Skeletal muscle tissue (tissue), 4 donors: ENCODE data around the gene BIRC7. TPM values are rescaled to one million over a fixed set of nuclear protein-coding genes. Genes with fewer than 3 reads are reported as not detected.

Source experiments
- H3K27ac ChIP-seq: one replicate; pipeline ENCODE4 v1.7.0; 2013; ENCODE audit warnings: mild to moderate bottlenecking, low read depth, low read length, inconsistent platforms
- H3K27me3 ChIP-seq, 3 donors: one replicate each; pipeline ENCODE4 v1.7.0; 2013; ENCODE audit warnings: low read length in 3 of 3; ENCODE audit not compliant: control insufficient read depth in 3 of 3, insufficient read depth in 3 of 3
- H3K36me3 ChIP-seq, 3 donors: one replicate each; pipeline ENCODE4 v1.7.0; 2013; ENCODE audit warnings: low read length in 3 of 3; ENCODE audit not compliant: control insufficient read depth in 3 of 3, insufficient read depth in 3 of 3
- H3K4me1 ChIP-seq, 3 donors: one replicate each; pipeline ENCODE4 v1.7.0; 2013; ENCODE audit warnings: low read length in 3 of 3, mild to moderate bottlenecking in 3 of 3; ENCODE audit not compliant: control insufficient read depth in 3 of 3, insufficient read depth in 3 of 3
- H3K4me3 ChIP-seq, 3 donors: one replicate each; pipeline ENCODE4 v1.7.0; 2013; ENCODE audit warnings: low read length in 3 of 3
- H3K9ac ChIP-seq, 3 donors: one replicate each; pipeline ENCODE4 v1.7.0; 2013; ENCODE audit warnings: low read length in 3 of 3, mild to moderate bottlenecking in 3 of 3, moderate library complexity in 2 of 3, low read depth in 1 of 3
- H3K9me3 ChIP-seq, 3 donors: one replicate each; pipeline ENCODE4 v1.7.0; 2013; ENCODE audit warnings: low read length in 3 of 3; ENCODE audit not compliant: control insufficient read depth in 3 of 3
- total RNA-seq: library from RNA; depleted of rRNA; stranded (reverse); fragments of >200 nt; gene quantifications from one replicate; pipeline ENCODE4 v1.2.3, GENCODE V29; 2014
- donor health status: Osteomylitis.

Gene BIRC7
- total RNA-seq, 1 donor from 2014 or later = not detected

GRCh38 chr20:63269724-63270123 is 34.0 kb downstream of the BIRC7 start:
- H3K36me3 ChIP-seq = no peaks in the 10 kb centered on the region
- H3K9ac ChIP-seq = no peak overlapping the region
- no peak overlapping the region for H3K27ac ChIP-seq
- no peak overlapping the region for H3K4me3 ChIP-seq
- H3K4me1 ChIP-seq = peaks cover 21 to 50% (median 23%) of the 10 kb centered on the region in 3 donors
- no peaks in the 10 kb centered on the region for H3K9me3 ChIP-seq
- peaks cover 37 to 50% (median 44%) of the 10 kb centered on the region in 3 donors for H3K27me3 ChIP-seq

DNA sequence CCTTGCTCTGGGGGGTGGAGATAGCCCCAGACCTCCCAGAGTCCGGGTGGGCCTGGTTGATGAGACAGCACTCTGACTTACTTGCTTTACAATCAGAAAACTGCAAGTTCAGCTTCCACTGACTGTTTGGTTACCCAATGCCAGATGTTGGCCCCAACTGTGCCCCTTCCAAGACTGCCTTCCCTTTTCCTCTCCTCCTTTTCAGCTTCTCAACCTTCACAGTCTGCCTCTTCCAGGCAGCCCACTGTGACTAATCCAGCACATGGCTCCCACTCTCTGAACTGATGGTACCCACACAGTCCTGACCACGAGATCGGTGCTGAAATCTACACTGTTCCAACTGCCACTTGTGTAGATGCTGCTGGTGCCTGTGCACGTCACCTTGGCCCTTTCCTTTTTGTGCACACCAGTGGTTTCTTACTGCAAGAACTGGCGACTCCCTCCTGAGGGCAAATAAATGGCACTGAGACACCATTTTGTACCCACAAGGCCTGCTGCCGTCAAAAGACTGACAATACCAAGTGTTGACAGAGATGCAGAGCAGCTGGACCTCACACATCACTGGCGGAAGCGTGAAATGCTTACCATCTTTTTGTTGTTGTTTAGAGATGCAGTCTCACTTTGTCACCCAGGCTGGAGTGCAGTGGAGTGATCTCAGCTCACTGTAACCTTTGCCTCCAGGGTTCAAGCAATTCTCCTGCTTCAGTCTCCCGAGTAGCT is 35.1 kb downstream of the BIRC7 start:
- Histone ChIP-seq H3K4me1 (peaks cover 22 to 50% (median 27%) of the 10 kb centered on the region in 3 donors), H3K9ac (no peak overlapping the region), H3K36me3 (peaks cover 0 to 2% (median 0%) of the 10 kb centered on the region in 3 donors), H3K27ac (no peak overlapping the region), H3K27me3 (peaks cover 29 to 41% (median 35%) of the 10 kb centered on the region in 3 donors), H3K9me3 (no peaks in the 10 kb centered on the region), H3K4me3 (no peak overlapping the region)

DNA sequence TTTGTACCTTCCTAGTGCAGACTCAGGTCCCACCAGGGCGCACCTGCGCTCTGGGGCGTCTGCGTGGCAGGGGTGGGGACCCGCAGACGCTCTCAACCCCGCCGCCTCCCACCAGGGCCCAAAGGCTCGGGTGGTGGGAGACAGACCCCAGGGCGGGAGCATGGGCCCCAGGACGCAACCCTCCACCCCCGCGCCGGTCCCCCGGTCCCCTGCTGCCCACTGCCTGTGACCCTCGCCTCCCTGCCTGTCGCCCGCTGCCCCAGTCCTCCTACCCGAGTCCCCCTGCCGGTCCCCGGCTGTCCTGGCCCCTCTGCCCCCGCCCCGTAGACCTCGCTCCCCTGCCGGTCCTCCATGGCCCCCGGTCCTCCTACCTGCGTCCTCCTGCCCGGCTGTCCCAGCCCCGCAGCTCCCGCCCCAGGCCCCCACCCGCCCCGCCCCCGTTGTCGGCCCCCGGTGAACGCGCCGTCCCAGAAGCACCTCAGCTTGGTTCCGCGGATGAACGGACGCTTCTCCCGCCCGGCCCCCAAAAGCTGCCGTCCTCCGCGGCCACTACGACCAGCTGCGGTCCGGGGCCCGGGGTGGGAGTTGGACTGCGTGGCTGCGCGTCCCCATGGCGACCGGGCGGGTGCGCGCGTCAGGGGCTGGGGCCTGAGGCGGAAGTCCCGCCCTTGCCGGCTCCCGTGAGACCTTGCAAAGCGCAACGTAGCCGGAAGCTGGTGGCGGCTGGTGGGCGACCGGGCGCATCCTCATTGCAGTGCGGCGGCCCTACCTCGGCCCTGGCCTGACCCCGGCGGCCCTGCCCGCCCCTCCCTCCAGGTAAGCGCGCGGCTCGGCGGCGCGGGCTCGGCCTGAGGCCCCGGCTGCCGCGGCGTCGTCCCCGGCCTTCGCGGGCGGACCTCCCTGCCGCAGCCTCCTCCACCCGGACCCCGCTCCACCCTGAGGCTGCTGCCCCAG is 36.7 kb downstream of the BIRC7 start, which contains the start of gene ARFGAP1:
TSS of gene ARFGAP1 (plus strand) at position 709 of the 954 bp plus-strand sequence. CDS start 2,768 bp downstream, outside the sequence.
- peaks cover 7 to 18% (median 16%) of the 10 kb centered on the region in 3 donors for H3K36me3 ChIP-seq
- H3K27me3 ChIP-seq = peaks cover 23 to 28% (median 28%) of the 10 kb centered on the region in 3 donors
- peak within 1 kb of the TSS; percentile 83 to 86 (median 85) for H3K9ac ChIP-seq
- peak within 1 kb of the TSS; percentile 85 to 88 (median 86) for H3K4me3 ChIP-seq
- H3K27ac ChIP-seq = no peak within 1 kb of the TSS
- H3K9me3 ChIP-seq = no peaks in the 10 kb centered on the region
- peaks cover 16 to 38% (median 22%) of the 10 kb centered on the region in 3 donors for H3K4me1 ChIP-seq

DNA sequence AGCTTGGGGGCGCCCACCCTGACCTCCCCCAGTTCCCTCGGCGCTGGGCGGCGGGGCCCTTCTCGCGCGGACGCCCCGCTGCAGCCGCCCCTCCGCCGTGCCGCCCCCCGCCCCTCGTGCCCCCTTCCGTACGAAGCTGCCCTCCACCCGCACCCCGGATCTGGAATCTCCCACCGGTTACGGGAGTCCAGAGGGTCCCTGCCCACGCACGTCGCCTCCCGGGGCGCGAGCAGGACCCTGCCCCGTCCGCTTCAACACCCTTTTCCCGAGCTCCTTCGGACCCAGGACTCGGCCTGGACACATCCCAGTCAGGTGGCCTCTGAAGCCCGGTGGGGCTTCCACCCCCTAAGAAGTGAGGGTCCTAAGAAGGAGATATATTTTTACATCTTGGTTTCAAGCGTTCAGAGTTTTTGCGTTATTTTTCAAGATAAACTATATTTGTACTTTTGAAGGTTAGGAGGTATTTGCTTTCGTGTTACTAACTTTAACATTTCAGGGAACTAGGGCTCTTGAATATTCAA is 37.4 kb downstream of the BIRC7 start:
- no peak overlapping the region for H3K27ac ChIP-seq
- no peaks in the 10 kb centered on the region for H3K9me3 ChIP-seq
- H3K4me1 ChIP-seq = peaks cover 16 to 30% (median 22%) of the 10 kb centered on the region in 3 donors
- H3K36me3 ChIP-seq = peaks cover 14 to 23% (median 22%) of the 10 kb centered on the region in 3 donors
- H3K9ac ChIP-seq = peak overlapping the region; percentile 83 to 86 (median 85)
- H3K4me3 ChIP-seq = peak overlapping the region; percentile 85 to 88 (median 86)
- peaks cover 15 to 21% (median 21%) of the 10 kb centered on the region in 3 donors for H3K27me3 ChIP-seq

GRCh38 chr20:63273635-63274380 is 38.1 kb downstream of the BIRC7 start:
- Histone ChIP-seq H3K4me3 (peak overlapping the region; percentile 85 to 88 (median 86)), H3K27me3 (peaks cover 9 to 14% (median 14%) of the 10 kb centered on the region in 3 donors), H3K9me3 (no peaks in the 10 kb centered on the region), H3K27ac (no peak overlapping the region), H3K36me3 (peaks cover 21 to 29% (median 28%) of the 10 kb centered on the region in 3 donors), H3K4me1 (peaks cover 16 to 24% (median 22%) of the 10 kb centered on the region in 3 donors), H3K9ac (peak overlapping the region; percentile 83 to 86 (median 85))

DNA sequence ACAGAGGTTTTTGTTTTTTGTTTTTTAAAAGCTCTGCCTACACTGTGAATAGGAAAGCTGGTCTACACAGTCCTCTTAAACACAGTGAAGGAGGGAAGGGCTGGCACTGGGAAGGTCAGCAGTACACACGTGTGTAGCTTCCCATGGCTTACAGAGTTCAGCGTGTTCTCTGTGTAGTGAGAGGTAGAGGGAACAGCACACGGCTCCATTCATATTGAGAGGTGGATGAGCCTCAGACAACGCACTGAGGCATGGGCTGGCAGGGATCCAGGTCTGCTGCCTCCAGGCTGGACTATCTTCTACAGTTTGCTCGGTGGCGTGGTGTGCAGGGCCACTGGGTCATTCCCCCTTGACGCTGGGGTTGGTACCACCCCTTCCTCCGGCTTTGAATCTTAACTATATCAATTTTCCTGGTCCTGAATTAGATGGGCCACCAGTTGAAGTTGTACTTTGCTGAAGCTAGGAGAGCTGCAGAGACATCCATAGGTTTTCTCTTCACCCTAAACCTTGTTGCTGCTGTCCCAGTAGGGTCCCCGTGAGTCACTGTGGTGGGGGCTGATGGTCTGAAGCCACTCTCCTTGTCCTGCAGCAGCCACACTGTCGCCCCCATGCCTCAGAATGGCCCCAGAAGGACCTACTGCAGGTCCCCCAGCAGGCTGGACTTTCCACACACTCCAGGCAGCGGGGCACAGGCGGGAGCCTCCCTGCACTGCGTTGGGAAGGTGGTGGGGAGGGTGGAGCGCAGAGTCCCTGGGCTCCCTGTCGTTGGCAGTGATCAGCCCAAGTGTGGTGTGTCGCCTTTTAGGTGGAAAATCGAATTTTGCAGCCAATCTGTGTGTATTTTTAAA is 38.9 kb downstream of the BIRC7 start:
- H3K27ac ChIP-seq = no peak overlapping the region
- H3K4me3 ChIP-seq = peak overlapping the region in 1 of 3 donors; percentile 45
- peaks cover 1 to 7% (median 6%) of the 10 kb centered on the region in 3 donors for H3K27me3 ChIP-seq
- H3K9ac ChIP-seq = peak overlapping the region in 1 of 3 donors; percentile 19
- H3K9me3 ChIP-seq = no peaks in the 10 kb centered on the region
- H3K4me1 ChIP-seq = peaks cover 16 to 22% (median 22%) of the 10 kb centered on the region in 3 donors
- H3K36me3 ChIP-seq = peaks cover 28 to 34% (median 32%) of the 10 kb centered on the region in 3 donors

- Histone ChIP-seq H3K27me3 (no peaks in the 10 kb centered on the region), H3K27ac (no peak overlapping the region), H3K4me3 (no peak overlapping the region), H3K9ac (no peak overlapping the region), H3K36me3 (peaks cover 34 to 45% (median 37%) of the 10 kb centered on the region in 3 donors), H3K4me1 (peaks cover 16 to 22% (median 22%) of the 10 kb centered on the region in 3 donors), H3K9me3 (no peaks in the 10 kb centered on the region)
These were observed 40.1 kb downstream of the BIRC7 start for GRCh38 chr20:63275825-63276224.

- H3K4me3 ChIP-seq = no peak overlapping the region
- H3K27me3 ChIP-seq = no peaks in the 10 kb centered on the region
- no peak overlapping the region for H3K27ac ChIP-seq
- no peaks in the 10 kb centered on the region for H3K9me3 ChIP-seq
- peaks cover 13 to 20% (median 19%) of the 10 kb centered on the region in 3 donors for H3K4me1 ChIP-seq
- H3K9ac ChIP-seq = no peak overlapping the region
- peaks cover 43 to 57% (median 43%) of the 10 kb centered on the region in 3 donors for H3K36me3 ChIP-seq
These were observed 41.3 kb downstream of the BIRC7 start for GRCh38 chr20:63276956-63277355.
